Activated CD8-positive, alpha-beta memory T cell treated with anti-CD3 and anti-CD28 coated beads, Interleukin-2, amount 10 ng/mL, durations not matched to agents 7 days and 5 days (primary cell): ENCODE results near the gene DECR2. TPM values are rescaled to one million over a fixed set of nuclear protein-coding genes. Genes with fewer than 3 reads are reported as not detected.
"Not testable (repeated sequence)": the region's sequence is repeated elsewhere in the genome, so short reads cannot be mapped to it uniquely, and the experiment has no call there.

Experiments
- ATAC-seq: fragments of 150-1000 bp; cut with Tn5 transposase; one replicate; pipeline ENCODE4 v1.10.0; 2021; ENCODE audit warnings: moderate library complexity
- CTCF ChIA-PET: fragments of 350-600 bp; sonication (Branson Sonifier 250); formaldehyde crosslinking; loops from one replicate; lab custom pipeline; 2021; ENCODE audit warnings: antibody characterized with exemption; lab: Charles Lee
- DNase-seq: peaks from one replicate; pipeline ENCODE4 v3.0.0-alpha.2; 2020
- H3K27ac Mint-ChIP-seq: one replicate; pipeline ENCODE4 v1.8.0; 2021; ENCODE audit warnings: mild to moderate bottlenecking, mixed read lengths
- H3K27me3 Mint-ChIP-seq: one replicate; pipeline ENCODE4 v1.8.0; 2021; ENCODE audit warnings: mixed read lengths
- H3K36me3 Mint-ChIP-seq: one replicate; pipeline ENCODE4 v1.8.0; 2021; ENCODE audit warnings: mild to moderate bottlenecking, mixed read lengths
- H3K4me1 Mint-ChIP-seq: one replicate; pipeline ENCODE4 v1.8.0; 2021; ENCODE audit warnings: mixed read lengths
- H3K4me3 Mint-ChIP-seq: one replicate; pipeline ENCODE4 v1.8.0; 2021; ENCODE audit warnings: mild to moderate bottlenecking, moderate library complexity, mixed read lengths
- H3K9me3 Mint-ChIP-seq: one replicate; pipeline ENCODE4 v1.8.0; 2022; ENCODE audit warnings: low read depth, mixed read lengths
- total RNA-seq, 2 experiments: library from RNA; stranded (reverse); gene quantifications; one replicate each; pipeline ENCODE4 v1.2.3, GENCODE V29; 2021

The DECR2 gene
- total RNA-seq, 2 experiments from 2014 or later: 5.9 to 6.3 TPM

GRCh38 chr16:407253-407652 lies 5.6 kb downstream of the DECR2 start:
- Mint-ChIP-seq H3K9me3 (no peaks in the 10 kb centered on the region), H3K4me3 (no peak overlapping the region), H3K27ac (no peak overlapping the region), H3K36me3 (no peaks in the 10 kb centered on the region), H3K27me3 (no peaks in the 10 kb centered on the region), H3K4me1 (peaks cover 2% of the 10 kb centered on the region)
- CTCF ChIA-PET: no interaction called here
- DNase-seq (no peak), ATAC-seq (no peak)

- DNase-seq (no peak), ATAC-seq (no peak)
- no peaks in the 10 kb centered on the region for H3K9me3 Mint-ChIP-seq
- no peaks in the 10 kb centered on the region for H3K27me3 Mint-ChIP-seq
- H3K36me3 Mint-ChIP-seq: no peaks in the 10 kb centered on the region
- H3K27ac Mint-ChIP-seq: no peak overlapping the region
- CTCF ChIA-PET: no interaction called here
- no peaks in the 10 kb centered on the region for H3K4me1 Mint-ChIP-seq
- H3K4me3 Mint-ChIP-seq: no peak overlapping the region
These were observed 9.0 kb downstream of the DECR2 start for GRCh38 chr16:410516-411178.

- Mint-ChIP-seq H3K36me3 (no peaks in the 10 kb centered on the region), H3K4me3 (no peak overlapping the region), H3K4me1 (no peaks in the 10 kb centered on the region), H3K27ac (no peak overlapping the region), H3K9me3 (no peaks in the 10 kb centered on the region), H3K27me3 (no peaks in the 10 kb centered on the region)
- DNase-seq: no peak
- no peak for ATAC-seq
- CTCF ChIA-PET: no interaction called here
These were observed 10.0 kb downstream of the DECR2 start for GRCh38 chr16:411576-412265.

DNA sequence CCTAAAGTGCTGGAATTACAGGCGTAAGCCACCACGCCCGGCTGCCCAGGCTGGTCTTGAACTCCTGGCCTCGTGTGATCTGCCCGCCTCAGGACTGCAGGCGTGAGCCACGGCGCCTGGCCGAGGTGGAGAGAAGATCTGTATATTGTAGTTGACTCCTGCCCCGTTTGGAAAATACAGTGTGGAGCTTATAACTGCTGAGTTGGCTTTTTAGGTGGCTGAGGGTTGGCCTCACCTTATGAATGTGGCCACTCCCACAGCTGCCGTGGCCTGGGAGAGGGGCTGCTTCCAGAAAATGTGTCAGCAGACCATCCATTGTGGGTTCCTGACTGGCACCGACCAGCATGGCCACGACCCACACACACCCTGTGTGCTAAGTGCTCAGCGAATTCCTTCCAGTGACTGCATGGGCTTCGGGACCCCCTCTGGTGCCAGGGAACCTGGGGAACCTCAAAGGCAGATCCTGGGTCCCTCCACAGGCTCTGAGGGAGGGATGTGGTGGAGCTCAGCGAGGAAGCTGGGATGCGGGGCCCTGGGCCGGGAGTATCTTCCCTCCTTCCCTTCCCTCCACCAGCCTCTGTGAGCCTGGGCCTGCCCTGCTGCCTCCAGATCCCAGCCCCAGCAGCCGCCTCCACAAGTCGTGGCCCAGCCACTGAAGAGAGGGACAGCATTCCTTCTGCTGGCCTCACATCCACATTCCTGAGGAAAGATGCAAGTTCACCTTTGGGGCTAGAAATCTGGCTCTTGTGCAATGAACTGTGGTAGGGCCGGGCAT lies 12.9 kb downstream of the DECR2 start:
- Mint-ChIP-seq H3K36me3 (no peaks in the 10 kb centered on the region), H3K4me3 (no peak overlapping the region), H3K4me1 (no peaks in the 10 kb centered on the region), H3K9me3 (no peaks in the 10 kb centered on the region), H3K27me3 (no peaks in the 10 kb centered on the region), H3K27ac (no peak overlapping the region)
- DNase-seq: no peak
- ATAC-seq: no peak
- CTCF ChIA-PET: no interaction called here

GRCh38 chr16:415170-415498 lies 13.4 kb downstream of the DECR2 start:
- CTCF ChIA-PET, ATAC-seq, H3K27ac Mint-ChIP-seq, H3K4me1 Mint-ChIP-seq, DNase-seq, H3K9me3 Mint-ChIP-seq, H3K27me3 Mint-ChIP-seq, H3K36me3 Mint-ChIP-seq, H3K4me3 Mint-ChIP-seq: not testable (repeated sequence)

- ATAC-seq, CTCF ChIA-PET, H3K4me3 Mint-ChIP-seq, H3K9me3 Mint-ChIP-seq, H3K36me3 Mint-ChIP-seq, DNase-seq, H3K27ac Mint-ChIP-seq: not testable (repeated sequence)
- Mint-ChIP-seq H3K4me1 (peaks cover 14% of the 10 kb centered on the region), H3K27me3 (peaks cover 11% of the 10 kb centered on the region)
These were observed 20.5 kb downstream of the DECR2 start for GRCh38 chr16:422179-422578.

- no peak for DNase-seq
- H3K4me3 Mint-ChIP-seq: peak overlapping the region; percentile 74
- CTCF ChIA-PET: interaction anchor here (0.9 to 1.8 kb wide), 3 partner anchors 23 to 327 kb away, joined by 3 to 7 read pairs (median 4); partner anchors contain the start of genes ANTKMT and DECR2
- ATAC-seq: no peak
- H3K27ac Mint-ChIP-seq: no peak overlapping the region
- peaks cover 11% of the 10 kb centered on the region for H3K36me3 Mint-ChIP-seq
- no peaks in the 10 kb centered on the region for H3K9me3 Mint-ChIP-seq
- H3K4me1 Mint-ChIP-seq: peaks cover 25% of the 10 kb centered on the region
- peaks cover 11% of the 10 kb centered on the region for H3K27me3 Mint-ChIP-seq
These were observed 22.4 kb downstream of the DECR2 start for GRCh38 chr16:424033-424622.

DNA sequence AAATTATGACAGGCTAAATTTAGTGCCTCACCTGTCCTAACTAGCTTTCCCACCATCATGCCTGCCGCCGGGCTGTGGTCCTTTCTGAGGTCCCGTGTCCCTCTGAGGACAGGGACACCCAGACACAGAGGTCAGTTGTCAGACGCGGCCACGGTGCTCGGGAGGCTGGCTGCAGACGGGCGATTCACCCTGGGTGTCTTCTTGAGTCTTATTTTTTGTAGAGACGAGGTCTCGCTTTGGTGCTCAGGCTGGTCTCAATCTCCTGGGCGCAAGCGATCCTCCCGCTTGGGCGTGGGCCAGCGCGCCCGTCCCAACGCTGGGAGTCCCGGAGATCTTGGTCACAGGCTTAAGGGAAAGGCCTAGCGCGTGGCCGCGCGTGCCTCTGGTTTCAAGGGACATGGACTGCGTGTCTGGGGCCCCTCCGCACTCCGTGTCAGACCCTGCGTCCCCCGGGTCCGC lies 23.0 kb downstream of the DECR2 start:
- no peak for DNase-seq
- Mint-ChIP-seq H3K9me3 (no peaks in the 10 kb centered on the region), H3K4me1 (peaks cover 25% of the 10 kb centered on the region), H3K36me3 (peaks cover 11% of the 10 kb centered on the region), H3K4me3 (peak overlapping the region; percentile 74), H3K27me3 (peaks cover 11% of the 10 kb centered on the region), H3K27ac (no peak overlapping the region)
- CTCF ChIA-PET: interaction anchor here (1.0 to 1.8 kb wide), 3 partner anchors 23 to 328 kb away, joined by 3 to 7 read pairs (median 4); partner anchors contain the start of gene DECR2
- ATAC-seq: no peak

DNA sequence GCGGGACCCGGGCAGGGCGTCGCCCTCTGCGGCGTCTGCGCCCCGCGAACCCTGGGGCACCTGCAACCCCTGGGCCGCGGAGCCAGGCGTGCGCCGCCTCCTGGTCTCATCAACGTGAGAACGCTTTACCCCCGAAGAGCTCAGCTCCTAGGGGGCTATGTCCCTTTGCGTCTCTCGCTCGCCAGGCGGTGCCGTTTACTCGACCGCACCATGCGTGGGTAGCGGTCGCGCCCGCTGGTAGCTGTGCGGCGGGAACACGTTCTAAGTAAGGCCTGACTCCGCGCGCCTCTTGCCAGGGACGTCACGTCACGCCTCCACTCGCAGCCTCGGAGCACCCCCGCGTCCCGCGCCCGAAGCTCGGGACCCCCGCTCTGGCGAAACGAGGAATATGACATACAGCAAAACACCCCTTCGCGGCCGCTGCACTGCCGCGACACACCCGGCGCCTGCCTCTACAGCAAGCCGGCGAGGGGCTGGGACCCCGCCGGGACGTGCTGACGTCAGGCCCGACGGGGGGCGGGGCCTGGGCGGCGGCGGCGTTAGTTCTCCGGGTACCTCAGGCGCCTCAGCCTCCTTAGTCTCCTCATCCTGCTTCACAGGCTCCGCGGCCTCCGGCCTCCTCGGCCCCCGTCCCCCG lies 23.5 kb downstream of the DECR2 start, which contains the start of gene RAB11FIP3:
Gene RAB11FIP3, plus strand, starts transcription at position 568 of the 637 bp plus-strand sequence. CDS start 358 bp downstream, outside the sequence.
- H3K27me3 Mint-ChIP-seq: peaks cover 11% of the 10 kb centered on the region
- H3K27ac Mint-ChIP-seq: peak within 1 kb of the TSS; percentile 81
- peaks cover 11% of the 10 kb centered on the region for H3K36me3 Mint-ChIP-seq
- ATAC-seq: peak; percentile 94
- peak within 1 kb of the TSS; percentile 74 for H3K4me3 Mint-ChIP-seq
- DNase-seq: peak; percentile 87
- no peaks in the 10 kb centered on the region for H3K9me3 Mint-ChIP-seq
- peaks cover 25% of the 10 kb centered on the region for H3K4me1 Mint-ChIP-seq
- CTCF ChIA-PET: interaction anchor here (1.0 to 1.8 kb wide), 4 partner anchors 24 to 328 kb away, joined by 3 to 7 read pairs (median 4); partner anchors contain the start of gene DECR2

- Mint-ChIP-seq H3K27me3 (peaks cover 11% of the 10 kb centered on the region), H3K4me3 (peak overlapping the region; percentile 74), H3K36me3 (peaks cover 11% of the 10 kb centered on the region), H3K27ac (no peak overlapping the region), H3K4me1 (peaks cover 25% of the 10 kb centered on the region), H3K9me3 (no peaks in the 10 kb centered on the region)
- CTCF ChIA-PET: interaction anchor here (1.0 to 1.8 kb wide), 4 partner anchors 24 to 329 kb away, joined by 3 to 7 read pairs (median 4); partner anchors contain the start of gene DECR2
- DNase-seq (no peak), ATAC-seq (peak; percentile 71)
These were observed 24.0 kb downstream of the DECR2 start for GRCh38 chr16:425740-426114.

DNA sequence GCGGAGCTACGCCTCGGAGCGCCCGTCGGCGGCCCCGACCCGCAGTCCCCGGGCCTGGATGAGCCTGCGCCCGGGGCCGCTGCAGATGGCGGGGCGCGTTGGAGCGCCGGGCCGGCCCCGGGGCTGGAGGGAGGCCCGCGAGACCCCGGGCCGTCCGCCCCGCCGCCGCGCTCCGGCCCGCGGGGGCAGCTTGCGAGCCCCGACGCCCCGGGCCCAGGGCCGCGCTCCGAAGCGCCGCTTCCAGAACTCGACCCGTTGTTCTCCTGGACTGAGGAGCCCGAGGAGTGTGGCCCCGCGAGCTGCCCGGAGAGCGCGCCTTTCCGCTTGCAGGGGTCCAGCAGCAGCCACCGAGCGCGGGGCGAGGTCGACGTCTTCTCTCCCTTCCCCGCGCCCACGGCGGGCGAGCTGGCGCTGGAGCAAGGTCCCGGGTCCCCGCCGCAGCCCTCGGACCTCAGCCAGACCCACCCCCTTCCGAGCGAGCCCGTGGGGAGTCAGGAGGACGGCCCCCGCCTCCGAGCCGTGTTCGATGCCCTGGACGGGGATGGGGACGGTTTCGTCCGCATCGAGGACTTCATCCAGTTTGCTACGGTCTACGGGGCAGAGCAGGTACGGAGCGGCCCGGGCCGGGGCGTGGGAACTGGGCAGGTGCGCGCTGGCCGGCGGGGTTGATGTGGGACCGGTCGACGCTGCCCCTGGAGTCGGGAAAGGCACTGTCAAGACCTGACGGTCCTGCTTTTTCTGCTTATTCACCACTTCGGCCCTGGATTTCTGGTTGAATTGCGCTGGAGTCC lies 24.6 kb downstream of the DECR2 start:
- peaks cover 11% of the 10 kb centered on the region for H3K27me3 Mint-ChIP-seq
- DNase-seq (no peak), ATAC-seq (peak; percentile 24)
- H3K4me3 Mint-ChIP-seq: peak overlapping the region; percentile 72
- CTCF ChIA-PET: interaction anchor here (1.1 kb wide), 1 partner anchor 75 kb away, joined by 4 read pairs; no protein-coding TSS in a partner anchor
- H3K36me3 Mint-ChIP-seq: peaks cover 11% of the 10 kb centered on the region
- H3K27ac Mint-ChIP-seq: no peak overlapping the region
- H3K9me3 Mint-ChIP-seq: no peaks in the 10 kb centered on the region
- H3K4me1 Mint-ChIP-seq: peaks cover 27% of the 10 kb centered on the region

GRCh38 chr16:426906-427249 lies 25.2 kb downstream of the DECR2 start:
- H3K4me1 Mint-ChIP-seq: peaks cover 27% of the 10 kb centered on the region
- H3K4me3 Mint-ChIP-seq: peak overlapping the region; percentile 72
- ATAC-seq: no peak
- CTCF ChIA-PET: no interaction called here
- H3K27me3 Mint-ChIP-seq: peaks cover 11% of the 10 kb centered on the region
- H3K36me3 Mint-ChIP-seq: peaks cover 11% of the 10 kb centered on the region
- no peak for DNase-seq
- no peak overlapping the region for H3K27ac Mint-ChIP-seq
- H3K9me3 Mint-ChIP-seq: no peaks in the 10 kb centered on the region
